ENCODE data around the gene ACSS2. TPM values are rescaled to one million over a fixed set of nuclear protein-coding genes. Genes with fewer than 3 reads are reported as not detected.

ACSS2 gene
- total RNA-seq, 2 donors from 2014 or later = 37.4 to 43.1 TPM

DNA sequence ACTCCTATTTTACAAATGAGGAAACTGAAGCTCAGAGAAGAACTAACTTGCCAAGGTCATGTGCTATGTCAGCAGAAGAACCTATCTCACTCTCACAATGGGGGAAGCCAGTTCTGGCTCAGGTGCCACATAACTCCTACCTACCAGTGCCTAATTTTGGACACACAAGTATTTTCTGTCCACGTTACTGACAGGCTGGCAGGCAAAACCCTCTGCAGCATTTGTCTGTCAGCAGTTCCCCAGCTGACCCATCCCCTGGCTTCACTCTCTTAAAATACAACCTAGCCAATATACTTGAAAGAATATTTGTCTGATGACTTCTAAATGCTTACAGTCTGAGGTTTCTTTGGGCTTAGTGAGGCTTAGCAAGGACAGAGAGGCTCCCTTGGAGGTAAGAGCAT is 63.7 kb downstream of the ACSS2 start:
- intact Hi-C loops (cut with DNase I) = no loop called here
- no peak for DNase-seq (ENCODE audit: low spot score)

GRCh38 chr20:34941226-34941625 is 64.8 kb downstream of the ACSS2 start:
- DNase-seq (ENCODE audit: low spot score) = no peak
- intact Hi-C loops (cut with DNase I) = loop anchor here in 1 of 2 donors (1.0 kb wide), 1 partner anchor 23 kb away; no protein-coding TSS in a partner anchor

GRCh38 chr20:34942301-34942700 is 65.9 kb downstream of the ACSS2 start:
- no peak for DNase-seq (ENCODE audit: low spot score)
- intact Hi-C loops (cut with DNase I) = no loop called here

GRCh38 chr20:34943808-34944567 is 67.6 kb downstream of the ACSS2 start:
- intact Hi-C loops (cut with DNase I) = no loop called here

DNA sequence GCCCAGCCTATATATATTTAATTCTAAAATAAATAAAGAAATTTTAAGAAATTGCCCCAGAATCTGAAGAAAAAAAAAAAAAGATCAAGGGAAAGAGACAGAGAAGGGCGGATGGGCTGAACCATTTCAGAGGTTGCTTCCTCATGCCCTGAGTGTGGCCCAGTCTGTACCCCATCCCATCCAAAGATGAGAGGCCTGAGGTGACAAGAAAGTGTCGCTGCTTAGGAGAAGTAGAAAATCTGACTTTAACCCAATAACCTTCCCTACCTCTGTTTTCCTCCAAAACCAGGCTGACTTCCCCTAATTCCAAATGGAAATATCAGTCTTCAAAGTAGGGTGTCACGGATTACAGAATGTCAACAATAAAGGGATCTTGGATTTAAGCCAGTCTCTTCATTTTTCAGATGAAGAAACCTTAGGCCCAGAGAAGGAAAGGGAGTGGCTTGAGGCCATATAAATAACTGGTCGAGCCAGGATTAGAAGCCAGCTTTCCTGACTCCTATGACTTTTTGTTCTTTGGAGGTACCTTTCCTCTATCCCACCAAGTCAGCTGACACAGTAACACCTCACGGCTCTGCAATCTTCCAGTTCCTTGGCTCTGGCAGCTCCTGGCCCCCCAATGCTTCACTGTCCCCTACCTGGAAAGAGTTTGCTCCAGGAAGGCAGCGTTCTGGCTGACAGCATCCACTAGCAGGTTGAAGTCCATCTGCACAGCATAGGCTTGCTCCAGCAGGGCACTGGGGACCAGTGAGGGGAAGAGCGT is 69.1 kb downstream of the ACSS2 start:
- intact Hi-C loops (cut with DNase I) = no loop called here
- no peak for DNase-seq (ENCODE audit: low spot score)

More at GRCh38 chr20:34943808-34944567, 67.6 kb downstream of the ACSS2 start:
- DNase-seq (ENCODE audit: low spot score) = no peak

DNA sequence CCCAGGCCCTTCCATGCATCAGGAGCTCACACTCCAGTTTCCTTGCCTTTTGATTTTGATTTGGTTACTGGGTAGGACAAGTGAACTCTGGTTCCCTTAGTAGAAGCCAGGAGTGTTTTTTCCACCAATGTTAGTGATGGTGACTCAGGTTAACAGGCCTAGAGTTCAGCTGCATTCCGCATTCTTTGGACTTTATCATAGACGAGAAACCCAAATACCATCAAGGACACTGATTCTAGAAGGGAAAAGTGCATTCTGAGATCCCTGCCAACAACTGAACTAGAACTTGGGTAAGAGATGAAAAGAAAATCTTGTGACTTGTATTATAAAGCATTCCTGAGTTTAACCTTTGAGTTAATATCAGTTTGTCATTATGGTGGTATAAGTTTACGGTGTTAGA is 70.2 kb downstream of the ACSS2 start:
- DNase-seq (ENCODE audit: low spot score) = no peak
- intact Hi-C loops (cut with DNase I) = no loop called here

GRCh38 chr20:34947336-34947735 is 70.9 kb downstream of the ACSS2 start:
- intact Hi-C loops (cut with DNase I) = no loop called here

DNA sequence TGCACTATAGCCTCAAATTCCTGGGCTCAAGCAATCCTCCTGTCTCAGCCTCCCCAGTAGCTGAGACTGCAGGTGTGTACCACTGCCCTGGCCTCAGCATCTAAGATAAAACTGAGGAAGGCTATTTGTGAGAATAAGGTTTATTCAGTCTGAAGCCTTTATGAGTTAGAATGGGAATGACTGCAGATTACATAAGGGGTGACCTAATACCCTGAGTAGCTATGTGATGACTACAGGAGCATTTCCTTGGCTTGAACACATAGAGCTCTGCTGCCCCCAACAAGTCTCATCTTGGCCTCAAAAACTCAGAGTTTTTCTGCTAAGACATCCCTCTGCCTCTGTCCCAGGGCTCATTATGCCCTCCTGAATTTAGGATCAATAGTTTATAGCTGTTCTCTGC is 71.6 kb downstream of the ACSS2 start:
- intact Hi-C loops (cut with DNase I) = no loop called here
- no peak for DNase-seq (ENCODE audit: low spot score)

More at GRCh38 chr20:34947336-34947735, 70.9 kb downstream of the ACSS2 start:
- no peak for DNase-seq (ENCODE audit: low spot score)

DNA sequence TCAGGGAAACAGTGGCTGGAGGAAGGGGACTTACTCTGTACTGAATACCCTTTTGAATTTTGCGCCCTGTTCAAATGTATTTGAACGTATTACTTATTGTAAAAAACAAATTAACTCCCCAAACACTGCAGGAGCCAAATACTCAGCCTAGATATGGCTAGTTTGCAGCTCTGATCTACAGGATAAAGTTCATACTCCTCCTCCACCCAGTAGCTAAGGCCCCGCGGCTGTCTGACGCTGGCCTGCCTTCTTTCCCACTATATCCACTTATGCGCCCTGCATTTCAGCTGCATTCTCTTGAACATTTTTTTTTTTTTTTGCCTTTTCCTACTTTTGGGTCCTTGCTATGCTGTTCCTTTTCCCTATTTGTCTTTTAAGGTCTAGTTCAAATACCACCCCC is 72.7 kb downstream of the ACSS2 start:
- DNase-seq (ENCODE audit: low spot score) = no peak
- intact Hi-C loops (cut with DNase I) = no loop called here

- no peak for DNase-seq (ENCODE audit: low spot score)
- intact Hi-C loops (cut with DNase I) = loop anchor here in 1 of 2 donors (5.0 kb wide), 1 partner anchor 79 kb away; the partner anchor contains the start of gene GGT7
Observed at GRCh38 chr20:34951252-34951651, 74.8 kb downstream of the ACSS2 start.

DNA sequence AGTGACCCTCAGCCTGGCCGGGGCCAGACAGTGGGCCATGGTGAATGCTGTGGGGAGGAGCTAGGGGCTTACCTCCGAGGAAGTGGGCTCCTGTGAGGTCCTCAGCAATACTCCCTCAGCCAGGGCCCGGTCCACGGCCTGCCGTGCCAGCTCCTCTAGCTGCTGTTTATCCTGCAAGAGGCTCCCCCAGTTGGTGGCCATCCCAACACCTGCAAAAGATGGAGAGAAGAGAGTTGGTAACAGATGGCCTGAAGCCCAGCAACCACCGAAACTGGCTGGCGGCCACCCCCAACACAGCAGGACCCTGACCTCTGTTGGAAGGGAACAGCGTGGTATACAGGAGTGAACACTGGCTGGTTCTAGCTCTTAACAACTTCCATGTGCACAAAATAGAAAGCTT is 75.2 kb downstream of the ACSS2 start:
- intact Hi-C loops (cut with DNase I) = loop anchor here in 1 of 2 donors (5.0 kb wide), 1 partner anchor 79 kb away; the partner anchor contains the start of gene GGT7
- no peak for DNase-seq (ENCODE audit: low spot score)

GRCh38 chr20:34952671-34953070 is 76.3 kb downstream of the ACSS2 start:
- DNase-seq (ENCODE audit: low spot score) = no peak
- intact Hi-C loops (cut with DNase I) = loop anchor here in 1 of 2 donors (5.0 kb wide), 1 partner anchor 80 kb away; the partner anchor contains the start of gene GGT7

DNA sequence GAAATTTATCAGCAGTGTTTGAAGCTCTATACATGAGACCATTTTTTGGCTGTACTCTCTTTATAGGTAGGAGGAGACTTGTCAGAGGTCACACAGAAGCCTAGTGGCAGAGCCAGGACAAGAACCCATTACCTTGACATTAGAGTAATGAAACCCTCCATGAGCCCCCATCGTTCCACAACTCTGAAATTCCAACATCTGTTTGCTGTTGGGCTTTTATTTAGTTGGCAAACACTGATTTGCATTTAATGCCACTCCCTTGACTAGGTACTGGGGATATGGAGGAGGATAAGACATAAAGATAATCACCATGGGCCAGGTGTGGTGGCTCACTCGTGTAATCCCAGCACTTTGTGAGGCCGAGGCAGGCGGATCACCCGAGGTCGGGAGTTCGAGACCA is 77.5 kb downstream of the ACSS2 start:
- intact Hi-C loops (cut with DNase I) = loop anchor here (2.0 to 5.0 kb wide), 2 partner anchors 79 to 82 kb away; partner anchors contain the start of gene GGT7 (in 1 of the 2)
- no peak for DNase-seq (ENCODE audit: low spot score)

GRCh38 chr20:34954904-34955230 is 78.5 kb downstream of the ACSS2 start:
- intact Hi-C loops (cut with DNase I) = loop anchor here (2.0 to 5.0 kb wide), 2 partner anchors 80 to 83 kb away; partner anchors contain the start of gene GGT7 (in 1 of the 2)
- no peak for DNase-seq (ENCODE audit: low spot score)

GRCh38 chr20:34955231-34956040 is 79.0 kb downstream of the ACSS2 start, which contains the start of the genes GSS and MYH7B:
Gene GSS, minus strand, starts transcription at chr20:34955806. Its CDS starts 3,954 bp downstream, at chr20:34951852.
Gene MYH7B, plus strand, starts transcription at chr20:34955868. Its CDS starts 22,138 bp downstream, at chr20:34978006.
- intact Hi-C loops (cut with DNase I) = loop anchor here in 1 of 2 donors (2.0 kb wide), 1 partner anchor 81 kb away; no protein-coding TSS in a partner anchor
- peak; percentile 100 for DNase-seq (ENCODE audit: low spot score)

- no peak for DNase-seq (ENCODE audit: low spot score)
- intact Hi-C loops (cut with DNase I) = no loop called here
Observed at GRCh38 chr20:34956041-34956458, 79.6 kb downstream of the ACSS2 start.

- DNase-seq (ENCODE audit: low spot score) = no peak
- intact Hi-C loops (cut with DNase I) = no loop called here
Observed at GRCh38 chr20:34956751-34957472, 80.5 kb downstream of the ACSS2 start.

DNA sequence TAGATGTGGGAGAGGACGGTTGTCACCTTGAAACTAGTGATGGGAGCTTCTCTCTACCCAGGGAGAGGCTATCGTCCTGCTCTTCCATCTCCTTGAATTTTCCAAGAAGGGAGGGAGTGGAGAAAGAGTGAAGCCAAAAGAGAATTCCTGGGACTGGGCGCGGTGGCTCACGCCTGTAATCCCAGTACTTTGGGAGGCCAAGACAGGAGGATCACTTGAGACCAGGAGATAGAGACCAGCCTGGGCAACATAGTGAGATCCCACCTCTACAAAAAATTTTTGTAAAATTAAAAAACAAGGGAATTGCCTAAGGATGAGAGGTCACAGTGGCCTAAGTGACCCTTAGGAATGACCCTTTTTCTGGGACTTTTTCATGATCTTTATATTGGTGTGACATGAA is 88.1 kb downstream of the ACSS2 start:
- no peak for DNase-seq (ENCODE audit: low spot score)
- intact Hi-C loops (cut with DNase I) = loop anchor here in 1 of 2 donors (10.0 kb wide), 1 partner anchor 390 kb away; no protein-coding TSS in a partner anchor

Measured in posterior vena cava (tissue), 2 donors.